GM12892 (cell line): ENCODE results near the gene CCR9.

Experiments used
- DNase-seq: peaks from one replicate; pipeline ENCODE4 v3.0.0; 2011; ENCODE audit not compliant: insufficient read length
- FAIRE-seq: peaks from 2 replicates; lab custom pipeline; 2011; peaks lifted over from hg19 to GRCh38; lab: Jason Lieb, UNC
- POLR2A ChIP-seq: IDR thresholded peaks from 2 replicates; pipeline ENCODE4 v1.6.1; 2011; ENCODE audit warnings: low read depth, low read length, control low read depth
- POLR2AphosphoS5 ChIP-seq: IDR thresholded peaks from 2 replicates; pipeline ENCODE4 v1.6.1; 2011; ENCODE audit warnings: low read depth, low read length, control low read depth
- TAF1 ChIP-seq: IDR thresholded peaks from 2 replicates; pipeline ENCODE4 v1.6.1; 2011; ENCODE audit warnings: low read depth, mild to moderate bottlenecking, control low read depth, low read length, borderline replicate concordance

CCR9 gene

DNA sequence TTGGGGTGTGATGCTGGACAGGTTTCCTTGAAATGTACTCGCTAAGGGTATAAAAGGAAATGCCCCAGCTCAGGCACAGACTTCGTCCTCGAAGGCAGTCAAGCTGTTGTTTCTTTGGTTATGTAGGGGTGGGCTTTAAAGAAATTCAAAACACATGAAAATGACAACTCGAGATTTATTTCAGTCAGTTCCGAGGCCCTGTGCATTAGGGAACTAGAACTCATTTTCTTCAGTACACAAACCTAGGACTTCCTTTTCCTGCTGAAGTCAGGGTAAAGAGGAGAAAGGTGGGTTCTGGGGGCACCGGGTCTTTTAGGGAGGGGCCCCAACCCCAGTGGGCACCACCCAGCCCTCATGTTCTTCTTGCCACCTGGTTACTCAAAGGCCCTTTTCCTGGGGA lies 7.7 kb downstream of the CCR9 start:
- no peak for DNase-seq
- no peak for FAIRE-seq
- TF ChIP-seq POLR2A (no peak), TAF1 (no peak), POLR2AphosphoS5 (no peak)

DNA sequence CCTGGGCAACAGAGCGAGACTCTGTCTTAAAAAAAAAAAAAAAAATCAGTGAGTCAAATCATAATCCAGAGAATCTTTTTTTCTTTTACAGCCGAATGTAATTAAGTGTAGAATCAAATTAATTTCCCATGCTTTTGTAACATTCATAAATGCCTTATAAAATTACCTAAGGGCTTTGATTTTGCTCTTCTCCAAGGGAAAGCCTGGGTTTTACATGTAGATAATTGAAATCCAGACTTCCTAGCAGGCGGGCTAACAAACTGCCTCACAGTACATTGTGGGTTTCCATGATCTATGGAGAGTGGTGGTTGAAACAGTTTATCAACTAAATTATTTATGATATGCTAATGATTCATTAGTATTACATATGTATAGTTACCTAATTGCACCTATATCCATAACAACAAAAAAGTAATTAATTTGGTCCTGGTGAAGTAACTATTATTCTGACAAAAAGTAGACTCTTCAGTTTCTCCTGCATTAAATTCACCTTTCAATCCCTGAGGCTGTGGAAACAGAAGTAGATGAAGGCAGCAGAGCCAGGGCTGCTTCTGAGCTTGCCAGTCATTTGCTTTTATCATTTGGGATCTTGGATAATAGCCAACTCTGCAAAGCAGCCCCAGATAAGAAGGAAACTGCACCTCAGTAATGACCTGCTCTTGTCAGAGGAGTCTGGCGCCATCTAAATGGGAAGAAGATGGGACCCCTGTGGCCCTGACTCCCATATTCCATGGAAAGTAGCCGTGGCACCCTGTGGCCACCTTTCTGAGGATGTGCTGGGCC lies 9.5 kb downstream of the CCR9 start:
- DNase-seq (no peak), FAIRE-seq (no peak)
- TF ChIP-seq POLR2AphosphoS5 = no peak

DNA sequence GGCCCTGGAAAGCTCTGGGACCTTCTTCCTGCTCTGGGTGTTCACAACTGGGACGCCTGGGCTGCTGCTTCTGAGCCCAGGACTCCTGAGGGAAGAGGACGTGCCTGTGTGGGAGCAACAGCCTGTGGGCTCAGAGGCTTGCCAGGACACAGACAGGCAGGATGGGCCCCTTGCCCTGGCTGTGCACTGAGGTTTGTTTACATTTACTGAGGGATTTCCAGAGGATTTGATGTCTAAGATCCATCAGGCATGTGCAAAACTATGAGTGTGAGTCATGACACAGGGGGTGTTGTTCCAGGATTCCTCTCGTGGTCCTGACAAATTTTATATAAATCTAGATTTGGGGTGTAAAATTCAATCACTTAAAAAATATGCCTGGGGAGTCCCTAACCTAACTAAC lies 10.6 kb downstream of the CCR9 start:
- no peak for DNase-seq
- TF ChIP-seq TAF1 (no peak), POLR2AphosphoS5 (no peak), POLR2A (no peak)
- FAIRE-seq = no peak

DNA sequence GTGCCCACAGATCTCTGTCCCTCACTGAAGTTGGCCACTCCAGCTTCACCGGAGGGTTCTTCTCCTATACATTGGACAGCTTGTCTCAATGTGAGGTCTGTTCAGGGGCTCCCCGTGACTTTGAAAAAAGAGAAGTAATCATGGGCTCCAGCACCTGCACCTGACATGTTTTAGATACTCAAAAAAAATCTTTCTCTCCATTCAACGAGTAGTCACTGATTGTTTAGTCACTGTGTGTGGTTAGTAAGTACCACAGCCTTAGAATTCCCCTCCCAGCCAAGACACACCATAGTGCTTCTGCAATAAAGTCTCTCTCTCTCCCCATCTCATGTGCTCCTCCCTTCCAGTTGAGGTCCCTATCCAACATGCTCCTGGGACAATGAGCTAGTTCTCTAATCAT lies 18.6 kb downstream of the CCR9 start:
- FAIRE-seq (no peak), DNase-seq (no peak)
- no peak for TF ChIP-seq TAF1
- no peak for TF ChIP-seq POLR2AphosphoS5
- no peak for TF ChIP-seq POLR2A

DNA sequence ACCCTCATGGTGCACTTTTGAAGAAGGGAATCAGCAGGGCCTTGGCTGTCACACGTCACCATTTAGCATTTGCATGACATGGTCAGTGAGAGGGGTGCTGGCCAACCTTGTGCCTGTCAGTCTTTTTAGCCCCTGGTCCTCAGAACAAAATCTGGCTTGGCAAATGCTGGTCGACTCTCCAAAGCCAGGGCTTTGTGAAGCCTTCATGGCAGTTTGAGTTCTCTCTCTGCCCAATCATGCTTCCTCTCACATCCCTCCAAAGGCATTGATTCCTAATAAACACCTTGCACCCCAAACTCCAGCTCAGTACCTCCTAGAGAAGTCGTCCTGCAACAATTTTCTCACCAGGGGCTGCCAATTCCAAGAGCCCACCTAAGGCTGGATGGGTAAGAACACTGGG lies 19.4 kb downstream of the CCR9 start:
- DNase-seq (no peak), FAIRE-seq (no peak)
- no peak for TF ChIP-seq POLR2A
- no peak for TF ChIP-seq TAF1
- no peak for TF ChIP-seq POLR2AphosphoS5

DNA sequence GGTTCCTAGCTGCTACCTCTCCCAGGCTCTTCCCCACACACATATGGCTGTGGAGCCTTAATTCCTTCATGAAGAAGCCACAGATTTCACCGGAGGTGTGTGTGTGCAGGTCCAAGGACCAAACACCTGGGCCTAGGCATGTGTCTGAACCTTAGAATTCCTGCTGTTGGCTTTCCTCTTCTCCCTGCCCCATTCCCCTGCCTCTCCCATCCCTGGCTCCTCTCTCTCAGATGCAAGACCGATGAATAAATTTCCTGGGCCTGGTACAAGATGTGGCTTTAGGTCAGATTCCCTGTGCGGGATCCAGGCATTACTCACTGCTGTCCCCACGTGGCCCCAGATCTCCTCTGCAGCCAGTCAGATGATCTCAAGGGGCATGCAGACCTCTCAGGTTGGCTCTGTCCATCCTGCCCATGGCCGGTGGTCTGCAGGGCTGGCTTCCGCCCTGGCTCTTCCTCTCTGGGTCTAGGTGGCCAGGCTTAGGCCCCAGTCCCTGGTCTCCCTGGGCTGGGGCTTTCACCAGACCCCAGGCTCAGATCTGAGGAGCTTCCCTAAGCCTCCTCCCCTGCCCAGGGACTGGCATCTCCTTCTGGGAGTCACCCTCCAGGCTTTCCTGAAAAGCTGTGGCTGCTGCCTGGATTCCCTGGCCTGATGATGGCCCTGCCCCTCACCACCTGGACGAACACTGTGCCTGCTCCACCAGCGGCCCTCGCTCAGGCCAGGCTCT lies 20.5 kb downstream of the CCR9 start:
- FAIRE-seq = no peak
- no peak for DNase-seq
- TF ChIP-seq POLR2A (no peak), TAF1 (no peak), POLR2AphosphoS5 (no peak)

DNA sequence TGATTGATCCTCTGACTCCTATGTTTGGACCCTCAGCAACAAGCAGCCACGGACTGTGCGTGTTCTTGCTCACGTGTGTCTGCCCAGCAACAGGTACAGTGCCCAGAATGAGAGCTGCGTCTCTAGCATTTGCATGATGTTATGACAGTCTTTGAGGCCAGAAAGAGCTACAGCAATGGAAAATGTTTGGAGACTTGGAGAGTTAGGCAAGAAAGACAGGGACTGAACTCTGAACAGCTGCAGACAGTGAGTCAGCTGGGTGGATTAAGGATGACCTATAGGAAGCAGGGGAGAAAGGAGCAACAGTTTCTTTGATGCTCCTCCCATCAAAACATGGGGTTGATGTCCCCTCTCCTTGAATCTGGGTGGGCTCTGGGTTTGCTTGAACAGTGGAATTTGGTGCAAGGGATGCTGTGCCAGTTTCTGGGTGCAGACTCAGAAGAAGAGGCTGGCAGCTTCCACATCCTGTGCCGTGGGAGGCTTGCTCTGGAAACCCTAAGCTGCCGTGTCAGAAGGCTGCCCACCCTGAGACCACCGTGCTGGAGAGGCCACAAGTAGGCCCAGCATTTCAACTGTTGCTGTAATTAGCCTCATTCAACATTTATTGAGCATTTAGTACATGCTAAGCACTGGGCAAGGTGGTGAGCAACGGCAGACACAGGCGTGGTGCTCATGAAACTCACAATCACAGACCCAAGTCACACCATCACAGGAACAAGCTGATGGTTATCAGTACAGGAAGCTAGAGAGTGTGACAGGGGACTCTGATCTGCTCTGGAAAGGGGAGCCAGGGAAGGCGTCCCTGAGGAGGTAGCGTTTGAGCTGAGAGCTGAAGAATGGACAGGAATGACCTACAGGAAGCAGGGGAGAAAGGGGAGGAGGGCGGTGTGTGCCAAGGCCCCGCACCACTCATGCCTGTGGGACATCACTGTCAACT lies 21.7 kb downstream of the CCR9 start:
- no peak for FAIRE-seq
- no peak for DNase-seq
- TF ChIP-seq POLR2A = no peak
- TF ChIP-seq POLR2AphosphoS5 = no peak
- no peak for TF ChIP-seq TAF1

DNA sequence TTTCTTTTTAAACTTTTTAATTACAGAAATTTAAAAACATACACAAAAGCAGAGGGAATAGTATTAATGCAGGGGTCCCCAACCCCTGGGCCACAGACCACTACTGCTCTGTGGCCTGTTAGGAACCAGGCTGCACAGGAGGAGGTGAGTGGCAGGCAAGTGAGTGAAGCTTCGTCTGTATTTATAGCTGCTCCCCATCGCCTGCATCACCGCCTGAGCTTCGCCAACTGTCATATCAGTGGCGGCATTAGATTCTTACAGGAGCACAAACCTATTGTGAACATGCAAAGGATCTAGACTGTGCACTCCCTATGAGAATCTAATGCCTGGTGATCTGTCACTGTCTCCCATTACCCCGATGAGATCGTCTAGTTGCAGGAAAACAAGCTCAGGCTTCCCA lies 22.4 kb downstream of the CCR9 start:
- no peak for DNase-seq
- no peak for TF ChIP-seq POLR2A
- no peak for TF ChIP-seq POLR2AphosphoS5
- TF ChIP-seq TAF1 = no peak
- FAIRE-seq = no peak

DNA sequence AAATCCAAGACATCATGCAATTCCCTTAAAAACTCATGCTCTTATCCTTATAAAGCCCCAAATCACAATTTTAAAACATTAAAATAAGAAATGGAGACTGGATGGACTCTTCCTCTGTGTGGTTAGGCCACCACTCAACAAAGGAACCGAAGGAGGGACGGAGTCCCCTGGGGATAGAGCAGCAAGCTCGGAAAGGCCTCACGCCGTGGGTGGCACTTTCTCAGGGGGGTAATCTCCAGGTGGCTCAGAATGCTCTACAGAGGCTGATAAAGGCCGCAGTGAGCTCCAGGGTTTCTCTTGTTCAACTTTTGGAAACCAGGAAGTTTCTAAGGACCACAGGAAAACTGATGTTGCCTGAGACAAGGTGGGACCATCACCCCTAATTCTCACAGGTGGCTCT lies 23.2 kb downstream of the CCR9 start:
- no peak for TF ChIP-seq TAF1
- TF ChIP-seq POLR2AphosphoS5 = no peak
- no peak for TF ChIP-seq POLR2A
- FAIRE-seq = no peak
- no peak for DNase-seq

DNA sequence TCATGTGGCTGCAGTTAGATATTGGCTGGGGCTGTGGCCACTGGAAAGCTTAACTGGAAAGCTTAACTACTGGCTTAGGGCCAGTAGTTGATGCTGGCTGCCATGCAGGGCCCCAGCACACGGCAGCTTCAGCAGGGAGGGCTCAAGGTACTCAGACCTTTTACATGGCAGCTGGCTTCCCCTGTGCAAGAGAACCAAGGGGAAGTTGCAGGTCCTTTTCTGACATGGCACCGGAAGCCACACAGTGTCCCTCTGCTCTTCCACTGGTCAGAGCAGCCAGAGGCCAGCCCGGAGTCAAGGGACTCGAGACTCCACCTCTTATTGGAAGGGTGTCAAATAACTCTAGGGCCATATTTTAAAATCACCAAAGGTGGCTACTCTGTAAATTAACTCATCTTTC lies 24.5 kb downstream of the CCR9 start:
- TF ChIP-seq TAF1 = no peak
- TF ChIP-seq POLR2A = no peak
- TF ChIP-seq POLR2AphosphoS5 = no peak
- DNase-seq = no peak
- no peak for FAIRE-seq
